ENCODE measurements around the gene MAP7D2. TPM values are rescaled to one million over a fixed set of nuclear protein-coding genes. Genes with fewer than 3 reads are reported as not detected.

Gene MAP7D2
- total and polyA plus RNA-seq, 2 of the 4 experiments (the other 2 are of a cell fraction), result 0.18 to 0.19 TPM

- intact Hi-C loops (cut with micrococcal nuclease) (loop anchor here (10.0 kb wide), 2 partner anchors 329 to 689 kb away; no protein-coding TSS in a partner anchor), in situ Hi-C loops (cut with MboI; ENCODE audit: low sequenced_read_pairs) (loop anchor here (25.0 kb wide), 1 partner anchor 677 kb away; no protein-coding TSS in a partner anchor), dilution Hi-C loops (cut with HindIII; ENCODE audit: low sequenced_read_pairs, unreplicated experiment) (no loop called here)
- H3K79me1 ChIP-seq (ENCODE audit: low read depth in 1 of 2, low read length in 2 of 2), result no peaks in the 10 kb centered on the region
- H3K27me3 ChIP-seq (ENCODE audit: control insufficient read depth, insufficient read depth, low read length), result peaks cover 6% of the 10 kb centered on the region; the same call in 1 of the 2 replicates
- H2BK5ac ChIP-seq (ENCODE audit: low read depth, low read length, poor library complexity, severe bottlenecking), result no peak overlapping the region
- no peak overlapping the region for H2AK5ac ChIP-seq (ENCODE audit: low read depth, low read length)
- no peak overlapping the region for H2BK15ac ChIP-seq (ENCODE audit: low read depth, low read length)
- H3K36me3 ChIP-seq (ENCODE audit: control insufficient read depth, insufficient read depth, low read length), result no peaks in the 10 kb centered on the region
- DNase-seq (peak; percentile 10), ATAC-seq (ENCODE audit: low read depth) (no peak)
- no peak overlapping the region for H3K56ac ChIP-seq (ENCODE audit: extremely low read depth, insufficient read depth, low read length)
- H3K9ac ChIP-seq (ENCODE audit: low read depth, low read length), result no peak overlapping the region
- H3K4me3 ChIP-seq (ENCODE audit: insufficient read depth, low read depth, low read length), result no peak overlapping the region
- POLR2A ChIA-PET (ENCODE audit: unreplicated experiment), result no interaction called here
- H2AFZ ChIP-seq (replicated peaks; ENCODE audit: low read length, poor library complexity), result no peak overlapping the region
- 0 out of 2 replicates have a peak, but pooled peaks cover 3% of the 10 kb centered on the region for H4K20me1 ChIP-seq (ENCODE audit: insufficient read depth, low read length)
- no peak overlapping the region for H4K5ac ChIP-seq (ENCODE audit: low read depth, low read length)
- WGBS, 2 experiments (ENCODE audit: extremely low coverage in 2 of 2, insufficient read length in 1 of 2), result 52% methylated on average over 4 of the region's 9 CpGs; no CpG with 5 or more reads in 1 of the 2 experiments
- TF ChIP-seq SMC3 (IDR thresholded peaks at IDR 0.05; ENCODE audit: low read depth, low read length) (no peak), ELK1 (IDR thresholded peaks at IDR 0.05; ENCODE audit: borderline replicate concordance, low read depth, low read length) (no peak), CHD1 (IDR thresholded peaks at IDR 0.05; ENCODE audit: low read depth, low read length) (no peak), MAFK (IDR thresholded peaks at IDR 0.05; ENCODE audit: low read depth, low read length) (no peak), FOS (IDR thresholded peaks at IDR 0.05; ENCODE audit: low read depth, low read length) (no peak), CEBPB (IDR thresholded peaks at IDR 0.05; ENCODE audit: low read depth, low read length) (0 out of 2 replicates have a peak, but pooled peaks have one; percentile 4)
- H3K18ac ChIP-seq (ENCODE audit: low read depth, low read length), result no peak overlapping the region
- H2BK20ac ChIP-seq (ENCODE audit: low read depth, low read length), result no peak overlapping the region
- H3K9me1 ChIP-seq (ENCODE audit: insufficient read depth, low read length), result 0 out of 2 replicates have a peak, but pooled peaks cover 3% of the 10 kb centered on the region
- no peak overlapping the region for H2BK120ac ChIP-seq (ENCODE audit: low read depth, low read length)
- peaks cover 3% of the 10 kb centered on the region for H3K4me1 ChIP-seq (ENCODE audit: control insufficient read depth, insufficient read depth, low read length)
- no peak overlapping the region for H3K23ac ChIP-seq (ENCODE audit: low read depth, low read length)
- no peak overlapping the region for H3K4ac ChIP-seq (ENCODE audit: low read depth, low read length)
- no peaks in the 10 kb centered on the region for H3K9me3 ChIP-seq (ENCODE audit: control insufficient read depth, insufficient read depth, low read length)
- no peak overlapping the region for H2AK9ac ChIP-seq (replicated peaks; ENCODE audit: low read depth, low read length, poor library complexity)
- no peak overlapping the region for H4K8ac ChIP-seq (ENCODE audit: low read depth in 2 of 2, low read length in 2 of 2)
- H3K14ac ChIP-seq (replicated peaks; ENCODE audit: low read depth, low read length), result no peak overlapping the region
- no peak overlapping the region for H4K91ac ChIP-seq (ENCODE audit: insufficient read depth, low read depth, low read length)
- H3K27ac ChIP-seq (ENCODE audit: insufficient read depth, low read length), result no peak overlapping the region
- CTCF ChIA-PET, result interaction anchor here (1.1 kb wide), 1 partner anchor 159 kb away, joined by 3 read pairs; no protein-coding TSS in a partner anchor
- no peak overlapping the region for H3K4me2 ChIP-seq (ENCODE audit: low read depth, low read length)
- no TSS peak for BruUV-seq (replicated peaks)
Observed at GRCh38 chrX:20063716-20064351, 52.9 kb downstream of the MAP7D2 start.

All from IMR-90 (cell line).